Dermis lymphatic vessel endothelial cell (primary cell): ENCODE measurements around the gene PROSER1. TPM values are rescaled to one million over a fixed set of nuclear protein-coding genes. Genes with fewer than 3 reads are reported as not detected.

Experiments
- total RNA-seq: library from RNA; depleted of rRNA; stranded (reverse); fragments of >200 nt; gene quantifications from 2 replicates; pipeline ENCODE4 v1.2.1, GENCODE V29; 2014

PROSER1 gene
- total RNA-seq, result 10.2 and 14.9 TPM in 2 replicates

DNA sequence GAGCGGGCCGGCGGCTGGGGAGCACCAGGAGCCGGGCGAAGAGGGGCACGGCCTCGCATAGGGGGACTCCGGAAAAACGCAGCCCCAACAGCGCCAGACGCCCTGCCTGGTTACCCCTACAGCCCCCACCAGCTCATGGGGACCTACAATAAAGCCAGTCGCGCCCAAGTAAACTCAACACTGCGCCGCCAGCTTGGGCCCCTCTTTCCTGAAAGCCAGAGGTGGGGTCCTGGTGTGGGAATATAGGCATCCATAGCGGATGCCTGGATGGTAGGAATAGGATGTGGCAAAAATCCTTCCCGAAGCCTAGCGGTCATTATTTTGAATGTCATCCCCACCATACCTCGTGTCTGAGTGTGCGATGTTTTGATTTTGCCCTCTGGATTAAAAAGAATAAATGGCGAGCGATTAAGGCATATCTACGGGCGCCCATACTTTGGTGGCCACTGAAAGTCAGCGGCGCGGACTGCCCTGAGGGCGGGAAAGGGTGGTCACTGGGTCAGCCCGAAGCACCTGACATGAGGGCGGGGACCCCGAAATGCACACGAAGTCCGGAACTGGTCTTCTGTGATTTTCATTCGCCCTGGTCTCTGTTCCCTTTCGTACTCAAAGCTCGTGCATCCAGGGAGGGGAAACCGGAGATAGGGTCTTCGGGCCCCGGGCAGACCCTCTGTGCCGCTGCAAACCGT, at the start of gene PROSER1, which contains the start of gene NHLRC3:
Gene PROSER1 (minus strand): TSS at position 210 of the 689 bp plus-strand sequence. CDS start 847 bp downstream, outside the sequence.
Gene NHLRC3 (plus strand): TSS at position 577 of the 689 bp plus-strand sequence. CDS start 184 bp downstream, outside the sequence.

DNA sequence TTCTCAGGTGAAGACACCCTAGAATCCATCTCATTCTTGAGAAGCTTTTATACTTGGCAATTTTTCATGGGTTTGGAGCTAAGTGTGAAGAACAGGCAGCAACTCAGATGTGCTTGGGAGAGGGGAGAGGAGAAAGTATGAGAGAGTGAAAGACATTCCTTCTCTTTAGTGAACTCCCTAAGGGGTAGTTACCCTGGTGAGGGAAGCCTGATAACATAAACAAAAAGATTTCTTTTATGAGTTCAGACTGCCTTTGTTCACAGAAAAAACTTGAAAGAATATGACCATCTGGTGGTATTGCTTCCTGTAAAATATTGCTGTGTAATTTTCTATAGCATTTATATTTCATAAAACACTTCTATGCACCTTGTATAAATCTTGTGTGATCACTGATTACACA, 47.2 kb downstream of the PROSER1 start, which contains the start of gene STOML3:
Gene STOML3 (minus strand): TSS at position 139 of the 400 bp plus-strand sequence. CDS start 110 bp downstream, at position 29.

Other genes starting within 250 kb of the PROSER1 start
- not detected in 2 replicates for gene STOML3, start 47.3 kb downstream of the PROSER1 start, total RNA-seq
- 11.7 and 12.8 TPM in 2 replicates for gene NHLRC3, start 367 bp upstream of the PROSER1 start, total RNA-seq